DND-41 (cell line): Measurements from ENCODE around the gene EFL1.

Experiments
- ATAC-seq: fragments of 200-7000 bp; cut with Tn5 transposase; 3 replicates; pipeline ENCODE4 v1.9.1; 2021; ENCODE audit warnings: low read depth; ENCODE audit not compliant: insufficient read depth
- DNase-seq: peaks from one replicate; pipeline ENCODE4 v3.0.0-alpha.2; 2020
- H2AFZ ChIP-seq: 2 replicates; pipeline ENCODE4 v1.6.0; 2012; ENCODE audit warnings: low read depth, low read length
- H3K27ac ChIP-seq: 2 replicates; pipeline ENCODE4 v1.5.1; 2012; ENCODE audit warnings: low read length, inconsistent platforms
- H3K27me3 ChIP-seq: fragments of 200-600 bp; sonication (generic); 2 replicates; pipeline ENCODE4 v1.6.0; 2012; ENCODE audit warnings: low read length, mild to moderate bottlenecking, inconsistent platforms; ENCODE audit not compliant: insufficient read depth, poor library complexity
- H3K36me3 ChIP-seq: 2 replicates; pipeline ENCODE4 v1.5.1; 2012; ENCODE audit warnings: low read length, inconsistent platforms; ENCODE audit not compliant: insufficient read depth
- H3K4me1 ChIP-seq: 2 replicates; pipeline ENCODE4 v1.5.1; 2012; ENCODE audit warnings: mild to moderate bottlenecking, low read length; ENCODE audit not compliant: insufficient read depth
- H3K4me2 ChIP-seq: 2 replicates; pipeline ENCODE4 v1.6.0; 2012; ENCODE audit warnings: mild to moderate bottlenecking, moderate library complexity, low read length, inconsistent platforms; ENCODE audit not compliant: insufficient read depth
- H3K4me3 ChIP-seq, 2 experiments: fragments of 200-600 bp in 1 of 2; shearing (Covaris generic) in 1 of 2; 2 replicates each; pipeline ENCODE4 v1.5.1; 2012 to 2016; ENCODE audit warnings: inconsistent platforms in 2 of 2, low read length in 2 of 2, mild to moderate bottlenecking in 2 of 2, low read depth in 1 of 2, moderate library complexity in 1 of 2
- H3K79me2 ChIP-seq: 2 replicates; pipeline ENCODE4 v1.6.0; 2012; ENCODE audit warnings: low read length, inconsistent platforms; ENCODE audit not compliant: insufficient read depth
- H3K9ac ChIP-seq: 2 replicates; pipeline ENCODE4 v1.6.0; 2012; ENCODE audit warnings: low read depth, mild to moderate bottlenecking, inconsistent platforms, low read length, moderate library complexity
- H3K9me3 ChIP-seq: 2 replicates; pipeline ENCODE4 v1.5.1; 2012; ENCODE audit warnings: low read length, moderate library complexity, mild to moderate bottlenecking, inconsistent platforms; ENCODE audit not compliant: insufficient read depth, severe bottlenecking
- H4K20me1 ChIP-seq: 2 replicates; pipeline ENCODE4 v1.6.0; 2012; ENCODE audit warnings: low read length; ENCODE audit not compliant: insufficient read depth
- EZH2 ChIP-seq: IDR thresholded peaks from 3 replicates; pipeline ENCODE4 v1.6.1; 2012; ENCODE audit warnings: borderline replicate concordance, low read depth, mild to moderate bottlenecking, moderate library complexity, low read length, inconsistent platforms; ENCODE audit not compliant: severe bottlenecking
- TF ChIP-seq, protein P1 (sequence below): IDR thresholded peaks from 2 replicates; pipeline ENCODE4 v1.5.1; 2012; ENCODE audit warnings: borderline replicate concordance, low read length, moderate library complexity, mild to moderate bottlenecking; ENCODE audit not compliant: poor library complexity, severe bottlenecking; ENCODE audit errors: extremely low read depth

The EFL1 gene

DNA sequence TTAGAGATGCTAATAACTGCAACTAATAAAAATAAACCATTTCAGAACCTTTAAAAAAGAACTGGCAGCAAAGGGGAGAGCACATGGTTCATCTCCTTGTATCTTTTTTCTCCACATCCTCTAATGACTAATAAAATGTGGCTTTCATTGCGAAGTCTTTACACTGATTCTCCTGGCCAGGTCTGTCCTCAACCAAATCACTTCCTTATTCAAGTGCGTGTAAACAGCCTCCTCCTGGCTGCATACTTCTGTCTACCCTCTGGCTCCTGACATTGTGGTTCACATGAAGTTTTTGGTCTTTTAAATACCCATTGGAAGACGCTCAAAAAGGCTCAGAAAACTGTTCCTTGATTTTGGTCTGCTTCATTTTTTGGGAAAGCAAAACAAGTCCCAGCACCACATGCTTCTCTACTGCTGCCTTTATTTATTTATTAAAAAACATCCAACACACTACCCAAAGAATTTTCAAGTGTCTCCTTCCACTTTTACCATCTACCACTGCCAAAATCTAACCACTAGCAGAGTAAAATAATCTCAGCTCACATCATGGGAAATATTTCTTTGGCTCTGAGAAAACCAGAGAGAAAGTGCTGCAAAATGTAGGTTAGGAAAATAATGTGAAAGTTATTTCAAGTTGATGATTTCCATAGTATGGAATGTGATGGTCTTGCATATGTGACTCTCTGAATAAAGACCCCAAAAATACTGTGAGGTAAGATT, 85.1 kb downstream of the EFL1 start:
- Histone ChIP-seq H3K4me2 (no peak overlapping the region), H3K4me3 (no peak overlapping the region), H3K79me2 (no peaks in the 10 kb centered on the region), H3K27ac (no peak overlapping the region), H3K9me3 (no peaks in the 10 kb centered on the region), H2AFZ (no peak overlapping the region), H3K9ac (no peak overlapping the region), H4K20me1 (no peaks in the 10 kb centered on the region), H3K36me3 (peaks cover 5% of the 10 kb centered on the region; the same call in 1 of the 2 replicates), H3K4me1 (no peaks in the 10 kb centered on the region), H3K27me3 (no peaks in the 10 kb centered on the region)
- no peak for ATAC-seq
- no peak for DNase-seq
- TF ChIP-seq, protein P1, sequence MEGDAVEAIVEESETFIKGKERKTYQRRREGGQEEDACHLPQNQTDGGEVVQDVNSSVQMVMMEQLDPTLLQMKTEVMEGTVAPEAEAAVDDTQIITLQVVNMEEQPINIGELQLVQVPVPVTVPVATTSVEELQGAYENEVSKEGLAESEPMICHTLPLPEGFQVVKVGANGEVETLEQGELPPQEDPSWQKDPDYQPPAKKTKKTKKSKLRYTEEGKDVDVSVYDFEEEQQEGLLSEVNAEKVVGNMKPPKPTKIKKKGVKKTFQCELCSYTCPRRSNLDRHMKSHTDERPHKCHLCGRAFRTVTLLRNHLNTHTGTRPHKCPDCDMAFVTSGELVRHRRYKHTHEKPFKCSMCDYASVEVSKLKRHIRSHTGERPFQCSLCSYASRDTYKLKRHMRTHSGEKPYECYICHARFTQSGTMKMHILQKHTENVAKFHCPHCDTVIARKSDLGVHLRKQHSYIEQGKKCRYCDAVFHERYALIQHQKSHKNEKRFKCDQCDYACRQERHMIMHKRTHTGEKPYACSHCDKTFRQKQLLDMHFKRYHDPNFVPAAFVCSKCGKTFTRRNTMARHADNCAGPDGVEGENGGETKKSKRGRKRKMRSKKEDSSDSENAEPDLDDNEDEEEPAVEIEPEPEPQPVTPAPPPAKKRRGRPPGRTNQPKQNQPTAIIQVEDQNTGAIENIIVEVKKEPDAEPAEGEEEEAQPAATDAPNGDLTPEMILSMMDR: no peak
- TF ChIP-seq EZH2: no peak

DNA sequence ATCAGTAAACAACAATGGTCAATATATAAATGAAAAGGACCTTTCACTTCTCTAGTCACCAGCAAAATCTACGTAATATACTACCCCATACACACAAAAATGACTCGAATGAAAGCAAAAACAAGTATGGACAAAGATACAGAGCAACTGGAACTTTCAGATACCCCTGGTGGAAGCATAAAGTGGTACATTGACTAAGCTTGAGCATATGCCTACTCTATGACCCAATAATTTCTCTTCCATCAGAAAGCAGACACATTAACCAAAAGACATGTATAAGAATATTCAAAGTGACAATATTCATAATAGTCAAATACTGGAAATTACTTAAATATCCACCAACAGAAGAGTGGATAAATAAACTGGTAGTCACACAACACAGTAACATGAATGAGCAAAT, 86.0 kb downstream of the EFL1 start:
- DNase-seq (no peak), ATAC-seq (no peak)
- Histone ChIP-seq H3K4me2 (no peak overlapping the region), H3K27ac (no peak overlapping the region), H3K9me3 (no peaks in the 10 kb centered on the region), H3K27me3 (no peaks in the 10 kb centered on the region), H3K36me3 (peaks cover 3% of the 10 kb centered on the region; the same call in 1 of the 2 replicates), H3K79me2 (no peaks in the 10 kb centered on the region), H2AFZ (no peak overlapping the region), H3K4me1 (no peaks in the 10 kb centered on the region), H3K4me3 (no peak overlapping the region), H4K20me1 (no peaks in the 10 kb centered on the region), H3K9ac (no peak overlapping the region)
- no peak for TF ChIP-seq EZH2
- TF ChIP-seq, protein P1: no peak

DNA sequence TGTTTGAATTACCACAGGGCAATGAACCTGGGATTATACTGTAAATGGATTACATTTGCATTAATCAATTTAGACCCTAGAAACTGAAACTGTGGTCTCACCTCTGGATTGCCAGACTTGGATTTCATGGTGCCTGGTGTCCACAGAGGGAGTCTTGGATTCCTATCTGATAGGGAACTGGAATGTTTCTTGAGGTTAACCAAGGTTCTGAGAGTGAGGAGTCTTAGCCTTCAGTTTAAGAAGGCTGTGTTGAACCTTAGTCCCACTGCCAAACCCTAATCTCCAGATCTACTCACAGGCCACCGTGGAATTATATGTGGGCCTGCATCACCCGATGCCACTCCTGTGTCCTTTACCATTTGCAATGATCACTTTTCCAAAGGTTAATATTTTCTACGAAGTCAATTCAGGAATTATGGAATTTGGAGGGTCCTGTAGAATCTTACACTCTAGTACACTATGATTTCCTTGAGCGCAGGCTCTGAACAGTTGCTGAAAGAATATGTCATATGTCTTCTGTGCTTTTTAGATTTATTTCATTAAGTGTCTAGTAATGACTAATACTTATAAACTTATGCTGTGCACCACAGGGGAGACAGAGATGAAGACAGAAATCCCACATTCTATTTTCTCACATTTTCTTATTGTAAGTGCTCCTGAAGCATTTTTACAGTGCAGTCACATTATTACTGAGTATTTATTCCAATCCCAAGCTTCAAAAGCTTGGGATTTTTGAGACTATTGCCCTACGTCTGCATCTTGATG, 87.9 kb downstream of the EFL1 start:
- Histone ChIP-seq H3K27ac (no peak overlapping the region), H3K4me2 (no peak overlapping the region), H4K20me1 (no peaks in the 10 kb centered on the region), H3K36me3 (peaks cover 3% of the 10 kb centered on the region; the same call in 1 of the 2 replicates), H2AFZ (no peak overlapping the region), H3K79me2 (no peaks in the 10 kb centered on the region), H3K4me3 (no peak overlapping the region), H3K4me1 (no peaks in the 10 kb centered on the region), H3K27me3 (no peaks in the 10 kb centered on the region), H3K9ac (no peak overlapping the region), H3K9me3 (no peaks in the 10 kb centered on the region)
- TF ChIP-seq, protein P1: no peak
- TF ChIP-seq EZH2: no peak
- no peak for DNase-seq
- no peak for ATAC-seq
